Measurements from ENCODE around the gene GSTM3. TPM values are rescaled to one million over a fixed set of nuclear protein-coding genes. Genes with fewer than 3 reads are reported as not detected.

The GSTM3 gene
- total and polyA plus RNA-seq, 2 of the 13 experiments (the other 11 are each of a cell fraction or from before 2014, with no cell fraction given), result 127 to 142 TPM

DNA sequence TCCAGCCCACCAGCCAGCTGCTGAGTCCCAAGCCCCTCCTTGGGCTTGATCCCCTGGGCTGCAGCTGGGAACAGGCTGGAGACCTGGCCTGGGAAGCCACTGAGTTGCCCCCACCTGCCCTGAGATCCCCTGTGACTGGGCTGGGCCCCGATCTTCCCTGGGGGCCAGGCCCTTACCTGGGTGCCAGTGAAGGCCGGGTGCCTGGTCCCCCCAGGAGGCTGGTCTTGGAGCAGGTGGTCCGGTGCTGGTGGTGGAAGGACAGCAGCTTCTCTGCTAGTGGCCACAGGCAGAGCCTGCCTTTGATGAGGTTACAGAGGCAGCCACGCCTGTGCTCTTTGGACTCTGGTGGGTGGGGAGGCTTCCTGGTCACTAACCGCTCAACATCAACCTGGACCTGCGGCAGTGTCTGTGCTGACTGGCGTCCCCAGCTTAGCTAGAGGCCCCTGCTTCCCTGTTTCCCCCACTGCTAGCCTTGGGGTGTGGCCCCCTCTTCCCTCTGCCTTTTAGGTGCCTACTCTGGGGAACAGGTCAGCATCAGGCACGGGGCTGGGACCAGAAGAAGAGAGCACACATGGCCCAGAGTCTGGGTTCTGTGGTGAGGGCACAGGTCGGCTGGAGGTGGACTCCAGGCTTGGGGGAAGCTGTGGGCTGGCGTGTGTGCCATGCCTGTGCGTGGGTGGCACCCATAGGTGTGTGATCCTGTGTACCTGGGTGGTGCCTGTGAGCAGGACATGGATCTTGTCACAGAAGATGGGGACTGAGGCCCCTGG lies 23.0 kb upstream of the GSTM3 start, which contains the start of gene EPS8L3 (continued):
- TF ChIP-seq ZNF264 (CRISPR knock-in tag; IDR thresholded peaks at IDR 0.05), result peak; percentile 100
- TF ChIP-seq, protein P1, sequence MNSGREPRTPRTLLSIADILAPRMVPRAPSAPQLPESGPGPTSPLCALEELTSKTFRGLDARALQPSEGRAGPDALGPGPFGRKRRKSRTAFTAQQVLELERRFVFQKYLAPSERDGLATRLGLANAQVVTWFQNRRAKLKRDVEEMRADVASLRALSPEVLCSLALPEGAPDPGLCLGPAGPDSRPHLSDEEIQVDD (CRISPR knock-in tag; IDR thresholded peaks at IDR 0.05; ENCODE audit: borderline replicate concordance), result no peak
- no peak for TF ChIP-seq ZNF781 (CRISPR knock-in tag; IDR thresholded peaks at IDR 0.05; ENCODE audit: borderline replicate concordance, not compliant biosample characterization)
- no peak for TF ChIP-seq SALL2 (CRISPR knock-in tag; IDR thresholded peaks at IDR 0.05)
- 0 out of 2 replicates have a peak, but pooled peaks have one; percentile 65 for TF ChIP-seq ARID2 (CRISPR knock-in tag; IDR thresholded peaks at IDR 0.05; ENCODE audit: borderline replicate concordance)
- TF ChIP-seq, protein P2, sequence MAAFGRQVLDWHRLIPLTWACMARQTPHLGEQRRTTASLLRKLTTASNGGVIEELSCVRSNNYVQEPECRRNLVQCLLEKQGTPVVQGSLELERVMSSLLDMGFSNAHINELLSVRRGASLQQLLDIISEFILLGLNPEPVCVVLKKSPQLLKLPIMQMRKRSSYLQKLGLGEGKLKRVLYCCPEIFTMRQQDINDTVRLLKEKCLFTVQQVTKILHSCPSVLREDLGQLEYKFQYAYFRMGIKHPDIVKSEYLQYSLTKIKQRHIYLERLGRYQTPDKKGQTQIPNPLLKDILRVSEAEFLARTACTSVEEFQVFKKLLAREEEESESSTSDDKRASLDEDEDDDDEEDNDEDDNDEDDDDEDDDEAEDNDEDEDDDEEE (CRISPR knock-in tag; IDR thresholded peaks at IDR 0.05), result peak; percentile 62; the same call in 1 of the 2 replicates
- TF ChIP-seq HDAC2 (CRISPR knock-in tag; IDR thresholded peaks at IDR 0.05), result peak; percentile 91
- peak; percentile 66; the same call in 1 of the 2 replicates for TF ChIP-seq ZNF160 (CRISPR knock-in tag; IDR thresholded peaks at IDR 0.05)
- peak; percentile 90 for TF ChIP-seq ZMAT3 (CRISPR knock-in tag; conservative IDR thresholded peaks at IDR 0.05)
- TF ChIP-seq EZH2 (conservative IDR thresholded peaks at IDR 0.05; ENCODE audit: low read depth, low read length), result no peak
- TF ChIP-seq, protein P3, sequence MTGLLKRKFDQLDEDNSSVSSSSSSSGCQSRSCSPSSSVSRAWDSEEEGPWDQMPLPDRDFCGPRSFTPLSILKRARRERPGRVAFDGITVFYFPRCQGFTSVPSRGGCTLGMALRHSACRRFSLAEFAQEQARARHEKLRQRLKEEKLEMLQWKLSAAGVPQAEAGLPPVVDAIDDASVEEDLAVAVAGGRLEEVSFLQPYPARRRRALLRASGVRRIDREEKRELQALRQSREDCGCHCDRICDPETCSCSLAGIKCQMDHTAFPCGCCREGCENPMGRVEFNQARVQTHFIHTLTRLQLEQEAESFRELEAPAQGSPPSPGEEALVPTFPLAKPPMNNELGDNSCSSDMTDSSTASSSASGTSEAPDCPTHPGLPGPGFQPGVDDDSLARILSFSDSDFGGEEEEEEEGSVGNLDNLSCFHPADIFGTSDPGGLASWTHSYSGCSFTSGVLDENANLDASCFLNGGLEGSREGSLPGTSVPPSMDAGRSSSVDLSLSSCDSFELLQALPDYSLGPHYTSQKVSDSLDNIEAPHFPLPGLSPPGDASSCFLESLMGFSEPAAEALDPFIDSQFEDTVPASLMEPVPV (CRISPR knock-in tag; IDR thresholded peaks at IDR 0.05), result peak; percentile 83
- peak; percentile 59 for TF ChIP-seq ELF1 (CRISPR knock-in tag; IDR thresholded peaks at IDR 0.05)
- TF ChIP-seq ZFP90 (CRISPR knock-in tag; IDR thresholded peaks at IDR 0.05; ENCODE audit: borderline replicate concordance), result 0 out of 2 replicates have a peak, but pooled peaks have one; percentile 46
- no peak for TF ChIP-seq CCAR2 (optimal IDR thresholded peaks at IDR 0.05; ENCODE audit: low read depth, low read length)
- TF ChIP-seq, protein P4, sequence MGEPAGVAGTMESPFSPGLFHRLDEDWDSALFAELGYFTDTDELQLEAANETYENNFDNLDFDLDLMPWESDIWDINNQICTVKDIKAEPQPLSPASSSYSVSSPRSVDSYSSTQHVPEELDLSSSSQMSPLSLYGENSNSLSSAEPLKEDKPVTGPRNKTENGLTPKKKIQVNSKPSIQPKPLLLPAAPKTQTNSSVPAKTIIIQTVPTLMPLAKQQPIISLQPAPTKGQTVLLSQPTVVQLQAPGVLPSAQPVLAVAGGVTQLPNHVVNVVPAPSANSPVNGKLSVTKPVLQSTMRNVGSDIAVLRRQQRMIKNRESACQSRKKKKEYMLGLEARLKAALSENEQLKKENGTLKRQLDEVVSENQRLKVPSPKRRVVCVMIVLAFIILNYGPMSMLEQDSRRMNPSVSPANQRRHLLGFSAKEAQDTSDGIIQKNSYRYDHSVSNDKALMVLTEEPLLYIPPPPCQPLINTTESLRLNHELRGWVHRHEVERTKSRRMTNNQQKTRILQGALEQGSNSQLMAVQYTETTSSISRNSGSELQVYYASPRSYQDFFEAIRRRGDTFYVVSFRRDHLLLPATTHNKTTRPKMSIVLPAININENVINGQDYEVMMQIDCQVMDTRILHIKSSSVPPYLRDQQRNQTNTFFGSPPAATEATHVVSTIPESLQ (CRISPR knock-in tag; conservative IDR thresholded peaks at IDR 0.05), result 0 out of 2 replicates have a peak, but pooled peaks have one; percentile 38
- TF ChIP-seq, protein P5, sequence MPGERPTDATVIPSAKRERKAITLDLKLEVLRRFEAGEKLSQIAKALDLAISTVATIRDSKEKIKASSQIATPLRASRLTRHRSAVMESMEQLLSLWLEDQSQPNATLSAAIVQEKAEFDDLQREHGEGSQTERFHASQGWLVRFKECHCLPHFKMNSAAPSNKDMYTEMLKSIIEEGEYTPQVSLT (CRISPR knock-in tag; IDR thresholded peaks at IDR 0.05; ENCODE audit: borderline replicate concordance, low read depth), result no peak
- TF ChIP-seq ZNF766 (CRISPR knock-in tag; IDR thresholded peaks at IDR 0.05; ENCODE audit: borderline replicate concordance), result no peak
- TF ChIP-seq, protein P6, sequence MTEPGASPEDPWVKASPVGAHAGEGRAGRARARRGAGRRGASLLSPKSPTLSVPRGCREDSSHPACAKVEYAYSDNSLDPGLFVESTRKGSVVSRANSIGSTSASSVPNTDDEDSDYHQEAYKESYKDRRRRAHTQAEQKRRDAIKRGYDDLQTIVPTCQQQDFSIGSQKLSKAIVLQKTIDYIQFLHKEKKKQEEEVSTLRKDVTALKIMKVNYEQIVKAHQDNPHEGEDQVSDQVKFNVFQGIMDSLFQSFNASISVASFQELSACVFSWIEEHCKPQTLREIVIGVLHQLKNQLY (CRISPR knock-in tag; IDR thresholded peaks at IDR 0.05), result no peak
- peak; percentile 76; the same call in 1 of the 2 replicates for TF ChIP-seq ZNF350 (CRISPR knock-in tag; IDR thresholded peaks at IDR 0.05; ENCODE audit: borderline replicate concordance, low read depth)
- TF ChIP-seq, protein P7, sequence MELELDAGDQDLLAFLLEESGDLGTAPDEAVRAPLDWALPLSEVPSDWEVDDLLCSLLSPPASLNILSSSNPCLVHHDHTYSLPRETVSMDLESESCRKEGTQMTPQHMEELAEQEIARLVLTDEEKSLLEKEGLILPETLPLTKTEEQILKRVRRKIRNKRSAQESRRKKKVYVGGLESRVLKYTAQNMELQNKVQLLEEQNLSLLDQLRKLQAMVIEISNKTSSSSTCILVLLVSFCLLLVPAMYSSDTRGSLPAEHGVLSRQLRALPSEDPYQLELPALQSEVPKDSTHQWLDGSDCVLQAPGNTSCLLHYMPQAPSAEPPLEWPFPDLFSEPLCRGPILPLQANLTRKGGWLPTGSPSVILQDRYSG (CRISPR knock-in tag; IDR thresholded peaks at IDR 0.05), result no peak
- no peak for TF ChIP-seq SKI (IDR thresholded peaks at IDR 0.05; ENCODE audit: partially characterized antibody)

Data from HepG2 (cell line).